GM18873 (cell line): Measurements from ENCODE around the gene CAPS.

ENCODE experiments used
- ATAC-seq: cut with Tn5 transposase; IDR thresholded peaks from one replicate; pipeline ENCODE4 v1.9.1; 2021; ENCODE audit warnings: mild to moderate bottlenecking, moderate library complexity, moderate number of reproducible peaks; ENCODE audit not compliant: unreplicated experiment, low FRiP score

CAPS gene

DNA sequence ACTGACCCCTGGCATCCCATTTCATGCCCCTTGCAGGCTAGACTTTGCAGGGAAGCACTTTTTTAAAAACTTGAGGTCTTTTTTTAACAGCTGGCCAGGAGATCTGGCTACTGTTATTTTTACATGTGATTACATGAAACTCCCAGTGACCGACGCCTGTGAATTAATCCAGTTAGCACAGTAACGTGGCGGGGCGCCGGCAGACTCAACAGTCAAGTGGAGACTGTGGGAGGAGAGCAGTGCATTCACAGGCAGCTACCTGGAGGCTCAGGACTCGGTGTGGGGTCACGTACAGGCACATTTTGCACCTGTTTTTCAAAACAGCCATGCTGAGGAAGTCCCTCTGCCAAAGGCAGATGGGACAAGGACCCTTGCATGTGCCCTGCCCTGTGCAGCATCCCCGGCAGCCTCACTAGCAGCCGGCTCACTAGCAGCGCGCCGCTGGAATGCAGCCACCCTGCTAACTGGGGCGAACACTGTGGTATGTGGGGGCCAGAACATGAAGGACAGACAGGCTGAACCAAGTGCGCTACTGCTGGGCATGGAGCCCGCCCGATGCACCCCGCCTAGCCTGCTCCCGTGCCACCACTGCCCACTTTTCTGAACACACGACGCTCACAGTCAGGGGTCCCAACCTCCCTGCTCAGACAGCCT lies 18.7 kb downstream of the CAPS start:
- no peak for ATAC-seq

DNA sequence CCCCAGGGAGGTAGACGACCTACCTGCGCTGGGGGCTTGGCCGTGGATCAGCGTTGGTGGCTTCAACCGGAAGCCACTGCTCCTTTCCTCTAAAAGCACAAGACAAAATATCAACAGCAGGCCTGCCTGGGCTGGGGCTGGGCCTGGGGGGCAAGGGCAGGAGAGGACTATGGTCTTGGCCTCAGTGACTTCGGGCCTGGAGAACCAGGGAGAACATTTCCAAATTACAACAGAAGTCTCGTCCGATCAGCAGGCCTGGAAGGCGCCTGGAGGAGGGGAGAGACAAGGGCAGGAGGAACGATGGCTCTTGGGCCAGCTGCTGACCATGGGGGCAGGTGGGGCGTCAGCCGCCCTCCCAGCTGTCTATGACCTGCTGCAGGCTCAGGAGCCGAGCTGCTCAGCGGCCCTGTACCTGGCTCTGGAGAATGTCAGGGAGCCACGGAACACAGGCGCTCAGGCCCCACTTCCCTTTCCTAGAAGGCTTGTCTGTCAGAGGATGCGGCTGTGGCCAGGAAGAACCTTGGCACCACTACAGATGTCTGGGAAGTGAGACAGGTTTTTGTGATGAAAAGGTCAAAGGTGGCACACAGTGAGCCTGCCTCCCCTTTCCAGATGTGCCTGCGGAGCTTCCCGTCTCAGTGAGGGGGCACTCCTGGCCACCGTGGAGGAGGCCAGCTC lies 19.5 kb downstream of the CAPS start:
- no peak for ATAC-seq

DNA sequence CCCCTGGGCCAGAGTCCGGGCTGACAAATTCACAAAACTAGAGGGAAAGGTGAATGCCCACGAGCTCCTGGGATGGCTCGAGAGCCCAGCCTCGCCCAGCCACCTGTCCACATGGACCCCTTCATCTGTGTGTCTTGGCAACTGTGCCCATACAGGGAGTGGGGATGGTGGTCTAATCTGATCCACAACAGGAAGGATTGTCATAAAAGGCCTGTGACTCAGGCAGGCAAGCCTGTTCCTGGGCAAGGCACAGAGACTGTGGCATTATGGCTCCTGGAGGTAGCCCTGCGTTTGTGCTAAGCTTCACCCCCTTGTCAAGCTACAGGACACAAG lies 20.0 kb downstream of the CAPS start:
- no peak for ATAC-seq

DNA sequence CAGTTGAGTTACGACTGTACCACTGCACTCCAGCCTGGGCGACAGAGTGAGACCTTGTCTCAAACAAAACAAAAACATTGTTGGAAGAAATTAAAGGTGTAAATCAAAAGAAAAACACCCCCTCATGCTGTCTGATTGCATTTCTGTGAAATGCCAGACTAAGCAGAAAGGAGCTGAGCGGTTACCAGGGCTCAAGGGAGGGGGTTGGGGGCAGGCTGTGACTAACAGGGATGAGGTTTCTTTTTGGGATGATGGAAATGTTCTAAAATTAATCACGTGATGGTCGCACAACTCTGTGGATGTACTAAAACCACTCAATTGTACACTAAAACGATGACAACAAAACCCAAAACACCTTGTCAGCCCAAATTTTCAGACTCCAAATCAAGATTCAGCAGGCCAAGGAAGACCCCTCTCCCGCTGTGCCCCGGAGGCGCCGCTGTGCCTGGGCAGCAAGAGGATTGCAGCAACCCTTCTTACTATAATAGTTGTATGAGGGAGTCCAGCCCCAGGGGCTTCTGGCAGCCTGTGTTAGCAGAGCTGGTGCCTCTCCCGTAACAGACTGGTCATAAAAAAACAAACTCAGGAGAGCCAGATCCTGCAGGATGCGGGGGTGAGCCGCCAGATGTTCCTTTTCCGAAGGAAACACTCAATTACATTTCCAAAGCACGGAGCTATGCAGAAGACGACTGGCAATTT lies 20.9 kb downstream of the CAPS start:
- no peak for ATAC-seq

DNA sequence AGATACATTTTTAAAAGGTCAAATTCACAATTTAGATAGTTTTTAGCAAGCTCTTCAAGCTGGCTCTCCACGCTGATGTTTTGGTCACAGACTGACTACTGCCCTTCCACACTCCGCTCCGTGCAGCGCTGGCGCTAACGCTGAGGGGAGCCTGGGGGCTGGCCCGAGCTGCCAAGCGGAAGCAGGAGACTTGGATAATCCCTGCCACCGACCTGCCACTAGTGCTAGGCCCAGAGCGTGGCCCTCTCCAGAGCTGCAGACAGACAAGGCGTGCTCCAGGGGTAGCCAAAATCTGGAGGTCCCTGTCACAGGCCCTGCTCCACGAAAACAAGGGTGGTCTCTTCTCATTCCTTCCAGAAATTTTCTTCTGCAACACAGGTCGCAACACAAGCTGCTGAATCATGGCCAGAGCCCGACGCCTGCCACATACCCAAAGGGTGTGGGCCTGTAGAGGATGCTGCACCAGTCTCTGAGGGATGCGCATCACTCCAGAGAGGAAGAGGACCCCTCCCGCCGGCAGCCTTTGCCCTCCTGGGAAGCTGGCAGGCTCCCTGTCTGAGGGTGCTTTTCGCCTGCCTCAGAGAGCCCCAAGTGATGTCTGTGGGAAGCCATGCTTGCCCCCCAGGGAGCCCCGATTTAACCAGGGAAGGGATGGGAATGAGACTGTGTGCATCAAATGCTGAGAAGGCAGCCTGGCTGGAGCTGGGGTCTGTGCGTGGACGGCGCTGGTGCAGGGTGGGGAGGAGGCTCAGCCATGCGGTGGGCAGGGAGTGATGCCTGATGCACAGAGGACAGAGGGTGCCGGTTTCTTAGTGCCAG lies 21.6 kb downstream of the CAPS start:
- ATAC-seq: no peak

DNA sequence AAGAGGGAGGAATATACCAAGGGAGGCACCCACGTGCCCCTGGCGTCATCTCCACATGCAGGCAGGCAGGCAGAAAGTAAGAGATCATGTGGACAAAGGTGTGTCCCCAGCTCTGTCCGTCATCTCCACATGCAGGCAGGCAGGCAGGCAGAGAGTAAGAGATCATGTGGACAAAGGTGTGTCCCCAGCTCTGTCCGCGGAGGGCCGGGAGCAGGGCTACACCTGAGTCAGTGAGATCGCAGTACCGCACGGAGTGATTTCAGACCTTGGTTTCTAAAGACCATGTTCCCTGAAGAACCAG lies 22.2 kb downstream of the CAPS start:
- ATAC-seq: no peak

DNA sequence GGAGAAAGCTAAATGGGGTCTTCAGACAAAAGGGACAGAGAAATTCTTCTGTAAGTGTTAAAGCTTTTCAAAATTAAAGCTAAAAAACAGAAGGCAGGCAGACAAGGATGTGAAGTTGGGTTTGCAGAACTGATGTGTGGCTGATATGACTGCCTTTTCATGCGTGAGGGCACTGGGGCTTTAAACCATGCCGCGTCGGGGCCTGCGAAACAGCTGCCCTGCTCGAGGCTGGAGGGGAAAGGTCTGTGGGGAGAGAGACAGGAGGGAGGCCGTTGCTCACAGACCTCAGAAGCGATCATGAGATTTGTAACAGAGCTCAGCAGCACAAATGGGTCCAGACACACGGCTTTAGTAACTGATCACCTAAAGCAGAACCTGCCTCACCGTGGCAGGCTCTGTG lies 23.5 kb downstream of the CAPS start:
- no peak for ATAC-seq

DNA sequence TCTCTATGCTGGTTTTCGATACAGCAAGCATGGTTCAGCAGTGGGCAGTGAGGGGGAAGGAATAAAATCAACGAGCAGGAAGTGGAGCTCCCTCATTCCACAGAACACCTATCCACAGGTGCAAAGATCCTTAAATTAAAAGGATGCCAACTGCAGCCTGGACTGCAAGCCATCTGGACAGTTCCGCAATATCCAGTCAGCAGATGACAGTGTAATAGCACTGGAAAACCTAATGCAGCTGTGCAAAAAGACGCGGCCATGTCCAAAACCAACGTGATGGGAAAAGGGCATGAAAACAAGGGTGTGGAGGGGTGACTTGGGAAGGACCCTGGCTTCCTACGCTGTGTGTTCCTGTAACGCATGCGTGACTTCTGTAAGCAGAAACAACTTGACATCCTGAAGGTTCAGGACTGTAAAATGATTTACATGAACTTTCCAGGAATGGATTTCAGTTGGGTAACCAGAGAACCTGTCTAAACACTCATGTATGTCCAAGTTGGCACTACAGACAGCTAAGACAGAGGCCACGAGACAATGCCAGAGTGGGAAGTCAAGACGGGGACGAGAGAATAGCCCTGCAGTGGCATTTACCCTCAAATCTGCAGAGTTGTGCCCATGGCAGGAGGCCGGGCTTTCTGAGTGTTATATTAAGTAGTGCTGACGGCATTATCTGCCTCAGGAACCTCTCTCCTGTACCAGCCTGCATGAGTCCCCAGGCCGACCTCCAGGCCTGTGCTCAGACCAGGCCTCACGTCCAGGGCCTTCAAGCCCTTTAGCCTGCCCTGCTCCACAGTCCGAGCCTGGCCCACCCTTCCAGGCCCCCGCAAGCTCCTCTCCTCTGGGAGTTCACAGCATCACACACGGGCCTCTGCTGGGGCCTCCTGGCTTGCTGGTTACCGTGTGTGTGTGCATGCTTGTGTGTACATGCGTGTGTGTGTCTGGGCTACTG lies 26.5 kb downstream of the CAPS start:
- no peak for ATAC-seq

DNA sequence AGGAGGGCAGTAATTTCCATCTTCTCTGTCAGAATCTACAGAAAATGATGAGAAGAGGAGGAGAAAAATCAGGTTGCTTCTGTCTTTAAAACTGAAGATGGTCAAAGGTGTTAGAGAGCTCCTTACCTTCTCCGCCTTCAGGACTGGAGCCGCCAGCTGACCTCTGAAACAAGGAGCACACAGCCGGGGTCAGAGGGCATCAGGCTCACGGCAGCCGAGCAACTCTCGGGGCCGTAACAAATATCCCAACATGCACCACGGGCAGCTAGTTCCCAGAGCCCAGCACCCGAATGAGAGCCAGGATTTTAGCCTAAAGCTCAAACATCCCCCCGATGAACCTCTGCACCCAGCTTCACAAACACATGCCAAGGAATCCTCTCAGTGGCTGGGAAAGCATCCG lies 27.6 kb downstream of the CAPS start:
- ATAC-seq: no peak

DNA sequence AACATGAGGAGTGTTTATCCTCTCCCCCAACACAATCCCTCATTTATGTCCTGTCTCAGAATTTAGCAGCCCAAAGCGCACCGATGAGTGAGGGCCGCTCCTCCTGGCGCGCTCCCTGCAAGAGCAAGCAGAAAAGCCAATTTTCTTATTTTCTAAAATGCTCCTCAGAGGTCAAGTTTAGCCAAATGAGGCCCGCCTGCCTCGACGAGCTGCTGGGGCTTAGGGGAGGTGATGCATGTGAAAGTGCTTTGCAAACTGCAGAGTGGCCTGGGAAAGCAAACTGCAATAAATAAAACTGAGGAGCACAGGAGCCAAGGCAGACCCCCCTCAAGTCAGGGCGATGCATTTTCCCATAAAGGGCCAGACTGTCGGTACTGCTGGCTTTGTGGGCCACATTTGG lies 29.0 kb downstream of the CAPS start:
- ATAC-seq: no peak

DNA sequence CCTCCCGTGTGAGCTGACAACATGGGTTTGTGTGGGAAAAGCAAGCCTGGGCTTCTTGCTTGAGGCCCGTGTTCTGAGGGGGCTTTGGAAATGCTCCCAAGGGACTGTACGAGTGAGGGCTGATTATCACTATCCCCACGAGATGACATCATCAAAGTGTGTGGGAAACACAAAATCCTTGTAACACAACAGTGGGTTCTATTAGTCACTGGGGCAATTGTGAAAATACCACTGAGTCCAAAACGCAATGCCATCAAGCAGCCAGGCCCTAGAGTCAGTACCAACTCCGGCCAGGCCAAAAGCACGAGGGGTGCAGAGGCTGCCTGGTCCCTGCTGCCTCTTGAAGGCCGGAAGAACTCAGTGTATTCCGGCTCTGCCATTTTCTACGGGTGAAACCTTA lies 29.6 kb downstream of the CAPS start:
- ATAC-seq: no peak

DNA sequence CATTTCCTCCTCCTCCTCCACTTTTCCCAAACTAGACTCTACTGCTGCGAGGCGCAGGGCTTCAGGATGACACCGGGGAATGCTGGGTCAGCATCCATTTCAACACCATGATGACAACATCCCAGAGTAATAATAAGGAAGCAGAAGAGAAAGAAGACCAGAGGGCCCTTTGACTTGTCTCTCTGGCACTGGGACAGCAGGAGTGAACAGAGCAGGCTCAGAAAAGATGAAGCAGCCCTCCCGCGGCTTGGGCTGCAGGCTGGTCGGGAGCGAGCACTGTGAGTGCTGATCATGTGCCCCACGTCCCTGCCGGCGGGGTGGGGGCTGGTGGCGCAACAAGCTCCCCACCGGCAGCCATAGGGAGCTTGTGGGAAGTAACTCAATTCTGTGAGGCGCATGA lies 33.4 kb downstream of the CAPS start:
- no peak for ATAC-seq

DNA sequence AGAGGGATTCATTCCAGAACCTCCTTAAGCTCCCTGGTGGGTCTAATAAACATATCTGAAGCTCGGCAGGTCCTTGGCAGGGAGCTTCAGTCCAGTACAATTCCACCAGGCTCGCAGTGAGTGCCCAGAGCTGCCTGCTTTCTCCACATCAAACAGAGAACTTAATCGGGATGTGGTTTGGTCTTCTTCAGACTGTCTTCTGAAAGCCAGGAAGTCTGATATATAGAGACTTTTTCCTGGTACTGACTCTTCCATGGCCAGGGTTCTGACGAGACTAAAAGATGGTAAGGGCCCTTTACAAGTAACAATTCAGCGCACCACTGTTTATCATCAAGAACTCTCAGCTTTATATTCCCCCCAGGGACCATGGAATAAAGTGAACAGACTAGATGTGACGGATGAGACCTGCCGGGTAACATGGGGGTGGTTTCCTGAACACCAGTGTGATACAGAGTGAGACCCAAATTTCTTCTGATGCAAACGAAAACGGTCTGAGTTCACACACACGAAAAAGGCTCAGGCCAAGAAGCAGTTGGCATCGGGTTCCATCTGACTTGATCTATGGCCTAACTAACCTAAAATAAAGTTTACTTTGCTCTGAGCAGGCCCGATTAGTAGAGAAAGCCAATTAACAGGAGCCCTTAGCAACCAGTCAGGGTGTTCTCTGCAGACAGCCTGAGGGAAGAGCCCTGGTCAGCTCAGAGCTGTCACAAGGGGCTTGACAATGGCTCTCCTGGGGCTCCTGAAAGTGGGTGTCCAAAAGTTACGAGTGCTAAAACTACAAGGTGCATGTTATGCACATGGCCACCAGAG lies 34.9 kb downstream of the CAPS start:
- ATAC-seq: no peak

DNA sequence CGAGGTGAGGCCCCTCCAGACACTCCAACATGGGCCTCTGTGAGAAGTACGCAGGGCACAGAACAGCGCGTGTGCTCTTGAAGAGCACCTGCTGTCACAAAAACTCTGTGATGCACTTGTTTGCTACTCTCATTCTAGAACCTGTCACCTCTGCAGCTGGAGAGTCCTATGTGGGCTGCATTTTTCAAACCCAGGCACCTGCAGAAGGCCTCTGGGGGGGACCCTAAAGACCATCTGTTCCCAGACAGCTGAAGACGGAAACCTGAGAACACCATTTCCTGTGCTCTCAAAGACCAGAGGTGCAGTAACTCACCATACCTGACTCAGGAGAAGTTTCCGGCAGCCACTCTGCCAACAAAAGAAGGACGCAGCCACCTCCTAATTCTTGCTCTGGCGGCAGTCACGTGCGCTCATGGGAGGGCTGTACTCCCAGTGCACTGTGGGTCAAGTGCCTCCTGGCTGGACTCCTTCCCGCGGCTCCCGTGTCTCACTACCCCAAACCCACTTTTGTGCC lies 35.8 kb downstream of the CAPS start:
- ATAC-seq: no peak

DNA sequence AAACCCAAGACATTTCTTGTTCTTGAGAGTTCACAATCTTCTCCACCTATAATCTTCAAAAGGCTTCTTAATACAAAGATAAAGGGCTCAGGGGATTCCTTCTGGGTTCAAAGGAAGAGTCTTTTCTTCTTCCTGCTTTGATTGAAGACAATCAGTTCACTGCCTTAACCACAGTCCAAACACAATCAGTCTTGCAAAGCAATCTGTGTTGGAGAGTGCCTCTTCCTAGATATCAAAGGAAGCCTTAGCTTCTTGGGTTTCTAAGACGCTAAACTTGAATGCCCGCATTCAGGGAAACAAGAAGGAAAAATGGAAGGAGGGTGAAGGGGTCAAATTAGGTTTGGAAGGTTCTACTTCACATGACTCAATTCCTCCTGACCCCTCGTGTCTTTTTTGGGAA lies 36.7 kb downstream of the CAPS start:
- ATAC-seq: no peak

DNA sequence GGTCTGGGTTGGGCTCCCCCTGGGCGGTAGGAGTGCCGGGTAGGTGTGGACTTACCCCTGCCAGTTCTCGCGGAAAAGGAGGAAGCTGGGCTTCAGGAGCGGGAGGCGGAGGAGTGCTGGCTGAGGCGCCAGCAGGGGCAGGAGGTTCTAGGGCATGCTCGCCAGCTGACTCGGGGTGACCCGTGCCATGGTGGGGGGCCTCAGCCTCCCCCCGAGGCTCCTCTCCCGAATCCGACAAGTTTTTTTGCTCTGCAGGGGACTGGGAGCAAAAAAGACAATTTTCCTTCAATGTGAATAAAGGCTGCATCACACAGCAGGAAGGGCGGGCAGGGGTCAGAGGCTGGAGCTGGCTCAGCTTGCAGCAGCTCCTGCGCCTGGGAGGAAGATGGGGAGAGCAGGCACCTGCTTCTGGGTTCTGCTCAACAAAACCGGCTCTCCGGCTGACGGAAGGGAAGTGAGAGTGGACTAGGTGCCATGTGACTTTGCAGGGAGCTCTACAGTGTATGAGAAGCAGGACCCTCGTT lies 37.3 kb downstream of the CAPS start:
- no peak for ATAC-seq

DNA sequence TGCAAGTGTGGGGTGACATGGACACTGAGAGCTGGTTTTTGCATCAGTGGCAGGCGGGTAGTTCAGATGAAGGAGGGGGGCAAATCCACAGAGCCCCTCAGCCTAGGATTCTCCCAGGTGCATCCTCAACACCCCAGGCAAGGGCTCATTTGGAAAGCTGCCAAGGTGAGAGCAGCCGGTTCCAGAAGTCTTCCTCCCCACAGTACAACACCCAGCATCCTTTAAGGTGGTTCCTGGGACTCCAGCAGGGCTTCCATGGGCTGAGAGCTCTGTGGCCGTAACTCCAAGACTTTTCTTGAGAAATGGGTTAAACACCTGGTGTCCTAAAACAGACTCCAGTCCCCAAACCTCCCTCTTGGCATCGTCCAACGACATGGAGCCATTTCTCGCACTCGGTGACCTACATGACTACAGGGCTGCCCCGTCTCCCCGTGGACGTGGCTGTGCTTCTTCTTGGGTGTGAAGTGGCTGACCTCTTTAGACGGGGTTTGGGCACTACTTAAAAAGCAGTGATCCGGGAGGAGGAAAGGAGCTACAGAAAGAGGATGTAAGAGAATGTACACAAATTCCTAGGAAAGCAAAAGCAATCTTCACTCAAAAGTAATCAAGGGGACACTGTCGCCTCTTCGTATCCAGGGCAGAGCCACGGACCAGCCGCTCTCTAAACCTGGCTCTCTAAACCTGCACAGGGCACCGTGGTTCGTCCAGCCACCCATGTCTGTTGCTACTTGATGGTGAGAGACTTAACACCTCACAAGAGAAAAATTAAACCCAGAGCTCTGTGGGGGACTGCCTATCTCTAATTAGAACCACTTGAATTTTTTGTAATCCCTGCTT lies 38.4 kb downstream of the CAPS start:
- ATAC-seq: no peak

DNA sequence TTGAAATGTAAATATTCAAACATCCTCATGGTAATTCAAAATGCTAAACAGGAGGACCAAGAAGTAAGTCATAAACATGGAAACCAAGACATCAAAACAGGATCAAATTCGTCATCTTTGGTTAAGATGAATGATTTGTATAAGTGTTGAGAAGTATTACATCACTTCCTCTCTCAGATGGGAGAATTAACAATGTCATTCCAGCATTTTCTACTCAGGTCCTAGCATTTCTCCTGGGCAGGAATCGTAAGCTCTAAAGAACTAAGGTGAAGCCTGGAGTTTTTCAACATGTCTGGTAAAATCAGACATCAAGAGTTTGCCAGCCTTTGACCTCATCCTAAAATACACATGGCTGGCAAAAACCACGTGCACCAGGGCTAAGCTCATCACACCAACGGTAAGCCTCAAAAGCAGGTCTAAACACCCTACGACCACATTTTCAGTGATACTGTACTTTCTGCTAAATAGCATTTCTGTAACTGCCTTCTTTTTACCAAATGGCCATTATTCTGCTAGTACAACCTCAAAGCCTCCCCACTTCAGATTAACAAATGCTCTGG lies 39.1 kb downstream of the CAPS start:
- no peak for ATAC-seq
